Heart right ventricle (tissue), 16 donors: Measurements from ENCODE around the gene ICAM5. TPM values are rescaled to one million over a fixed set of nuclear protein-coding genes. Genes with fewer than 3 reads are reported as not detected.

ENCODE experiments used
- ATAC-seq, 8 donors: fragments of 200-7000 bp; cut with Tn5 transposase; one replicate each; pipeline ENCODE4 v1.9.1; 2020; ENCODE audit warnings: mild to moderate bottlenecking in 8 of 8, moderate library complexity in 8 of 8, moderate number of reproducible peaks in 1 of 8
- DNase-seq, 2 donors: peaks; one replicate each; pipeline ENCODE4 v3.0.0-alpha.2; 2020
- H3K27ac ChIP-seq, 10 donors: fragments of 200-600 bp; sonication (generic) in 2 of 10; one replicate each; pipeline versions ENCODE4 v1.5.0 to v1.8.0; 2020 to 2022; ENCODE audit warnings: mild to moderate bottlenecking in 3 of 10
- H3K27me3 ChIP-seq, 7 donors: fragments of 200-600 bp; one replicate each; pipeline ENCODE4 v1.8.0; 2021 to 2022; ENCODE audit warnings: mild to moderate bottlenecking in 2 of 7
- H3K36me3 ChIP-seq, 9 donors: fragments of 200-600 bp; sonication (generic) in 1 of 9; one replicate each; pipeline versions ENCODE4 v1.5.0 to v1.8.0; 2020 to 2022; ENCODE audit warnings: mild to moderate bottlenecking in 2 of 9
- H3K4me1 ChIP-seq, 9 donors: fragments of 200-600 bp; sonication (generic) in 1 of 9; one replicate each; pipeline versions ENCODE4 v1.5.0 to v1.8.0; 2020 to 2022; ENCODE audit warnings: mild to moderate bottlenecking in 4 of 9
- H3K4me3 ChIP-seq, 10 donors: fragments of 200-600 bp; sonication (generic) in 2 of 10; one replicate each; pipeline versions ENCODE4 v1.5.0 to v1.8.0; 2020 to 2022; ENCODE audit warnings: mild to moderate bottlenecking in 7 of 10, moderate library complexity in 2 of 10
- H3K9me3 ChIP-seq, 11 donors: fragments of 200-600 bp in 10 of 11; sonication (generic) in 2 of 11; one replicate each; pipeline versions ENCODE4 v1.5.0 to v1.8.0; 2013 to 2022; ENCODE audit warnings: mild to moderate bottlenecking in 2 of 11, control low read depth in 1 of 11, moderate library complexity in 1 of 11
- WGBS, 2 donors: extraction: QIAGEN DNeasy Blood & Tissue Kit; methylation state at CpG; one replicate each; pipeline ENCODE4 v1.1.7; 2013; ENCODE audit warnings: inconsistent platforms in 1 of 2; 5-methylcytosine and 5-hydroxymethylcytosine counted together
- intact Hi-C, 10 donors: fragments of 100-400 bp; cut with DNase I; formaldehyde crosslinking; loops; one replicate each; pipeline versions ENCODE4 v1.11.1 to v1.14.2; 2022
- polyA plus RNA-seq, 2 donors: library from polyadenylated mRNA; stranded (reverse); fragments of 200-250 nt; gene quantifications; one replicate each; pipeline ENCODE4 v1.2.3, GENCODE V29; 2013
- total RNA-seq, 10 donors: library from RNA; stranded (reverse); fragmentation: NEBNext Ultra II Directional in 3 of 10; extraction: Animal tissue kit (Norgen Biotek cat#: 25700) in 3 of 10; gene quantifications; one replicate each; pipeline versions ENCODE4 v1.2.1 to v1.2.4, GENCODE V29; 2021 to 2023
- TF ChIP-seq, protein P1 (sequence below), 9 donors: fragments of 200-600 bp; sonication (generic) in 2 of 9; IDR thresholded peaks; one replicate each; pipeline versions ENCODE4 v1.5.0 to v1.8.0; 2021 to 2022; ENCODE audit warnings: antibody characterized with exemption in 9 of 9, mild to moderate bottlenecking in 5 of 9, moderate library complexity in 1 of 9
- donor health status: Arrhythmogenic right ventricular cardiomyopathy.
- donor health status: ischemic (EF 13 %, LVEDD 7.1; RV severe dilation, severe dysfunction).
- donor health status: healthy with polysubstance abuse.
- donor health status: DM: no; HTN: yes; CAD: no.
- donor health status: DM: no; HTN: no; CAD: no.
- donor health status: ischemic (EF 25% LVEDD 6.9; RV normal size, moderate dysfunction).
- donor health status: ischemic (EF 25% LVEDD 5.7; RV mildly dilated, moderate dysfunction).
- donor health status: healthy.
- donor health status: DM: yes; HTN: yes; CAD: no.
- donor health status: Ischemic cardiomyopathy.
- donor health status: ischemic (EF 35%, LVEDD 5.7; RV mildly dilated, moderate dysfunction).
- donor health status: nonischemic (EF 11% LVEDD 7.7; RV severe dilation, severe dysfunction).
- donor health status: DM: yes; HTN: yes; CAD: no.
- donor health status: PGD.
- donor health status: ischemic (EF 29% LVEDD 5.4; RV normal size, mild dysfunction).
- donor health status: nonischemic (EF 23%, LVEDD 6.1; RV moderate dilation, normal function).

ICAM5 gene
- total and polyA plus RNA-seq, 12 donors, result 0.18 to 1.0 (median 0.37) TPM; not detected in 3

DNA sequence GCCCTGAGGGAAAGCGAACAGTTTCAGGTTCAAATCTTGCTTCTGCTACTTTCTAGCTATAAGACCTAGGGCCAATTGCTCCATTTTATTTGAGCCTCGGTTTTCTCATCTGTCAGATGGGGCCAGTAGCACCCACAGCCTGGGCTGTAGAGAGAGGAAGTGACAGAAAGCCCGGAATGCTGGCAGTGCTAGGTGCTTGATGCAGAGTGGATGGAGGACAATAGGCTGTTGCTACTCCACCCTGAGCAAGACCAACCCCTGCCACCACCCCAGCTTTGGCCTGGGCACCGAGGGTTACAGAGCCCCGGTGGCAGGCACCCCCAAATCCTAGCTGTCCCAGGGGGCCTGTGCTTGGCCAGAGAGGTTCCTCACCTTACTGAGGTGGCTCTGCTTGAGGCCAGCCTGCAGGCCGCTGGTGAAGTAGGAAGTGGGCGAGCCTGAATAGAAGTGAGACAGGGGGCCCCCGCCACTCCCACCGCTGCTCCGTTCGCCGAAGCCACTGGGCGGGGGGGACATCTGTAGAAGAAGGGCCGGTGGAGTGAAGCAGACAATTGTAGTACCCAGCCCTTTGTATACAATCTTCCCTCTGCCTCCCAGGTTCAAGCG lies 28.2 kb downstream of the ICAM5 start:
- TF ChIP-seq, protein P1, sequence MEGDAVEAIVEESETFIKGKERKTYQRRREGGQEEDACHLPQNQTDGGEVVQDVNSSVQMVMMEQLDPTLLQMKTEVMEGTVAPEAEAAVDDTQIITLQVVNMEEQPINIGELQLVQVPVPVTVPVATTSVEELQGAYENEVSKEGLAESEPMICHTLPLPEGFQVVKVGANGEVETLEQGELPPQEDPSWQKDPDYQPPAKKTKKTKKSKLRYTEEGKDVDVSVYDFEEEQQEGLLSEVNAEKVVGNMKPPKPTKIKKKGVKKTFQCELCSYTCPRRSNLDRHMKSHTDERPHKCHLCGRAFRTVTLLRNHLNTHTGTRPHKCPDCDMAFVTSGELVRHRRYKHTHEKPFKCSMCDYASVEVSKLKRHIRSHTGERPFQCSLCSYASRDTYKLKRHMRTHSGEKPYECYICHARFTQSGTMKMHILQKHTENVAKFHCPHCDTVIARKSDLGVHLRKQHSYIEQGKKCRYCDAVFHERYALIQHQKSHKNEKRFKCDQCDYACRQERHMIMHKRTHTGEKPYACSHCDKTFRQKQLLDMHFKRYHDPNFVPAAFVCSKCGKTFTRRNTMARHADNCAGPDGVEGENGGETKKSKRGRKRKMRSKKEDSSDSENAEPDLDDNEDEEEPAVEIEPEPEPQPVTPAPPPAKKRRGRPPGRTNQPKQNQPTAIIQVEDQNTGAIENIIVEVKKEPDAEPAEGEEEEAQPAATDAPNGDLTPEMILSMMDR (IDR thresholded peaks at IDR 0.05), result no peak
- Histone ChIP-seq H3K36me3 (peaks cover 0 to 79% (median 49%) of the 10 kb centered on the region in 9 donors), H3K4me3 (no peak overlapping the region), H3K27ac (no peak overlapping the region), H3K27me3 (no peaks in the 10 kb centered on the region), H3K9me3 (no peaks in the 10 kb centered on the region), H3K4me1 (peaks cover 4 to 22% (median 17%) of the 10 kb centered on the region in 9 donors)
- ATAC-seq, result no peak
- intact Hi-C loops, result loop anchor here in 1 of 10 donors (5.0 kb wide), 1 partner anchor 46 kb away; the partner anchor contains the start of gene ICAM1
- WGBS, 2 donors, result 92 to 95% methylated on average over 15 of the region's 15 CpGs
- DNase-seq, result no peak

DNA sequence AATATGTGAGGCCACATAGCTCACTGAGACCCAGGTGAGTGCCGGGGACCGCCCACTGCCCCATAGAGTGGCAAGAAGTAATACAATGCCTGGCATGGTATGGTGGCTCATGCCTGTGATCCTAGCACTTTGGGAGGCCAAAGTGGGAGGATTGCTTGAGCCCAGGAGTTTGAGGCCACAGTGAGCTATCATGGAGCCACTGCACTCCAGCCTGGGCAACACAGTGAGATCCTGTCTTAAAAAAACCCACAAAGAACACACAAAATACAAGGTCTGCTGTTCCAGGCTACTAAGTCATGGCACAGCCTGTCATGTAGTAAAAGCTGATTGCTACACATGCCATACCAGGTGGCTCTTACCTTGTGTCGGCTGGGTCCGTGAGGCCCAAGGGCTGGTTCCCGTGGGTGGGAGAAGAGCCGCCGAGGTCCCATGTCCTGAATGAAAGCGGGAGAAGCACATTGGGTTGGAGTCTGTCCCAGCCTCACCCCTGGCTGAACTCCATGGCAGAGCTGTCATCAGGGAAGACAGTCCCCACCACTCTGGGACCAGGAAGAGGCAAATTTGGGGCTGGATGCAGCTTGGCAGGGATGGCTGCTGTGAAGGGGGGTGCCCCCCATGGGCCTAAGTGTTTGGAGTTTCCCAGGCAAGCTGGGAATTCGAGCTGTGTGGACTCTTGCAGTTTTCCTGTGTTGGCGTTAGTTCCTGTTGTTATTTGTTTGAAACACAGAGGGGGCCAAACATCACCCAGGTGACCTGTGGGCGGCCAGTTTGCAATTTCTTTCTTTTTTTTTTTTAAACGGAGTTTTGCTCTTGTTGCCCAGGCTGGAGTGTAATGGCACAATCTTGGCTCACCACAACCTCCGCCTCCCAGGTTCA lies 29.3 kb downstream of the ICAM5 start:
- H3K4me1 ChIP-seq, result peaks cover 4 to 22% (median 17%) of the 10 kb centered on the region in 9 donors
- no peak overlapping the region for H3K27ac ChIP-seq
- intact Hi-C loops, result loop anchor here in 1 of 10 donors (5.0 kb wide), 1 partner anchor 47 kb away; the partner anchor contains the start of gene ICAM1
- H3K9me3 ChIP-seq, result no peaks in the 10 kb centered on the region
- no peak overlapping the region for H3K4me3 ChIP-seq
- no peaks in the 10 kb centered on the region for H3K27me3 ChIP-seq
- TF ChIP-seq, protein P1 (IDR thresholded peaks at IDR 0.05), result no peak
- H3K36me3 ChIP-seq, result peaks cover 0 to 84% (median 60%) of the 10 kb centered on the region in 9 donors
- DNase-seq (no peak), ATAC-seq (no peak)
- 91 to 92% methylated on average over 13 of the region's 13 CpGs for WGBS, 2 donors

DNA sequence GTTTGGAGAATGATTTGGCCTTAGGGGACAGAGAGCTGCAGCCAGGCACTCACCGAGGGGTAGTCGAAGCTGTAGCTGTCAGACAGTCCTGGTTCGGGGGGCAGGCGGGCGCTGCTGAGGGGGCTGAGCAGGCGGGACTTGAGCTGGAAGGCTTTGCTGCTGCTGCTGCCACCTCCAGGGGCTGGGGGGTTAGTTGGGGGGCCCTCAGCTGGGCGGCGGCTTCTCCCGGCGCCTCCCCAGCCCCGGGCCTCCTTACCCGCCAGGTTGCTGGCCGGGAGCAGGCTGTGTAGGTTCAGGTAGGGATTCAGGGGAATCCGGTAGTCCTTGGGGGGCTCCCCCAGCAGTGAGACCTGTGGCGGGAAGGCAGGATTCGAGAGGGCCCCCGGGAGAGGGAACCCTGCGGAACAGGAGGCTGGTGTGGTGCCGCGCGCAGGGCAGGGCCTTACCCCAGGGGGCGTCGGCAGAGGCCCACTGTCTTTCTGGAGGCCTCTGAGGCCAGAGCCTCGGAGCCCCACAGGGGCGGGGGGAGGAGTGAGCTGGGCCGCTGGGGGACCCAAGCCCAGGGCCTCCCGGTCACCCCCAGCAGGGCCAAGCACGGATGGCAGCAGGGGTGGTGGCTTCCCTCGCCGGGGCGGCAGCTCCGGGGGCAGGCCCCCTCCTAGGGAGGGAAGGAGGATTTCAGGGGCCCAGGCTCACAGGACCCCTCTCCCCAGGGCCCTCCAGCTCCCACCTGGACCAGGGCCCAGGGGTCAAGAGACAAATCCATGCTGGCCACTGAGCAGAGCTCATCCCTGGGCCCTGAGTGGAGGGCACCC lies 31.1 kb downstream of the ICAM5 start:
- WGBS, 2 donors, result 94 to 95% methylated on average over 29 to 32 of the region's 32 CpGs

More for the DNA sequence above, 31.1 kb downstream of the ICAM5 start:
- Histone ChIP-seq H3K4me1 (peaks cover 4 to 10% (median 7%) of the 10 kb centered on the region in 9 donors), H3K27ac (no peak overlapping the region), H3K4me3 (no peak overlapping the region), H3K9me3 (no peaks in the 10 kb centered on the region), H3K36me3 (peaks cover 0 to 98% (median 77%) of the 10 kb centered on the region in 9 donors), H3K27me3 (no peaks in the 10 kb centered on the region)
- intact Hi-C loops, result no loop called here
- ATAC-seq (peak in 1 of 8 donors; percentile 7), DNase-seq (no peak)
- TF ChIP-seq, protein P1 (IDR thresholded peaks at IDR 0.05), result no peak
